ENCODE data around the gene RLF.
"Not testable (repeated sequence)": the region's sequence is repeated elsewhere in the genome, so short reads cannot be mapped to it uniquely, and the experiment has no call there.

The RLF gene

GRCh38 chr1:40174788-40175187, 13.6 kb downstream of the RLF start:
- no peak overlapping the region for H3K27ac ChIP-seq
- no peak for TF ChIP-seq CTCF (conservative IDR thresholded peaks at IDR 0.05)

GRCh38 chr1:40176989-40177388, 15.8 kb downstream of the RLF start:
- H3K27ac ChIP-seq = not testable (repeated sequence)

- no peak overlapping the region for H3K27ac ChIP-seq
- TF ChIP-seq CTCF (conservative IDR thresholded peaks at IDR 0.05) = no peak
Measured at GRCh38 chr1:40178200-40178599, 17.0 kb downstream of the RLF start.

GRCh38 chr1:40179496-40180089, 18.4 kb downstream of the RLF start:
- TF ChIP-seq CTCF (conservative IDR thresholded peaks at IDR 0.05) = no peak
- H3K27ac ChIP-seq = no peak overlapping the region

GRCh38 chr1:40183055-40183710, 22.0 kb downstream of the RLF start:
- TF ChIP-seq CTCF (conservative IDR thresholded peaks at IDR 0.05) = peak; percentile 64
- no peak overlapping the region for H3K27ac ChIP-seq

- no peak overlapping the region for H3K27ac ChIP-seq
Measured at GRCh38 chr1:40184193-40184592, 23.0 kb downstream of the RLF start.

GRCh38 chr1:40185951-40186864, 25.0 kb downstream of the RLF start:
- no peak overlapping the region for H3K27ac ChIP-seq
- no peak for TF ChIP-seq CTCF (conservative IDR thresholded peaks at IDR 0.05)

More at GRCh38 chr1:40184193-40184592, 23.0 kb downstream of the RLF start:
- TF ChIP-seq CTCF (conservative IDR thresholded peaks at IDR 0.05) = no peak

All from VCaP (cell line).